GM12872 (cell line): ENCODE results near the gene PCSK4.

Experiments
- TF ChIP-seq, protein P1 (sequence below): IDR thresholded peaks from 3 replicates; pipeline ENCODE4 v1.5.1; 2011; ENCODE audit warnings: low read depth, mild to moderate bottlenecking, low read length, moderate library complexity; ENCODE audit not compliant: insufficient read depth

PCSK4 gene

DNA sequence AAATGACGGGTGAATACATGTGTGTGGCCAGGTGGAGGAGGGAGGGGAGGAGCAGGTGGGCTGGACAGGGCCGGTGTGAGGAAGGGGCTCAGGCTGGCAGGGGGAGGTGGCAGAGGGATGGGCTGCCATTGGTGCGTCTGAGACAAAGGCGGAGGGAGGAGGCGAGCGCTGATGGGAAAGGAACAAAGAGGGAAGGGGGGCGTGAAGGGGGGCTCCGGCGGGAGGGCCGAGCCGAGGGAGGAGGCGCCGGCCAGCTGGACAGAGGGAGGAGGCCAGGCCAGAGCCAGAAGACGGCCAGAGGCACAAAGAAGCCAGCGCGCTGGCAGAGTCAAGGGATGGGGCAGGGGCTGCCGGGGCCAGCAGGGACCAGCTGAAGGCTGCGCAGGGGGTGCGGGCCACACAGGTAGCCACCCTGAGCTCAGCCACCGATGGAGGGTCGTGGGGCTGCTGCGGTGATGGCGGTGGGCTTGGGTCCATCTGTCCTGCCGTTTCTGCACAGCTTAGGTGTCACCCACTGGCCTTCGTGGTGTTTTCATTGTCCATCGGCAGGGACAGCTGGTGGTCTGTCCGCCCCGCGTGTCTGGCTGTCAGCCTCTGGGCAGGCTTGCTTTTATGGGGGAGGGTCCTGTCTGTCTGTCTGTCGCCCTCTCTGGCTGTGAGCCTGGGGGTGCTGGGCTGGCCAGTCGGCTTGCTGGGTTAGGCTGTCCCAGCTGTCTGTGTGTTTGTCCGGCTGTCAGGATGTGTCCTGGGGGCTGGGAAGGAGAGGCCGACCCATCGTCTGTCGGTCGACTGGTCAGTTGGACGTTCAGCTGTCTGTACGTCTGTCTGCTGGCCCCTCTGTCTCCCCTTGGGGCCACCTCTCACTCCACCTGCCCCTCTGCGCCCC, 38.0 kb downstream of the PCSK4 start:
- TF ChIP-seq, protein P1, sequence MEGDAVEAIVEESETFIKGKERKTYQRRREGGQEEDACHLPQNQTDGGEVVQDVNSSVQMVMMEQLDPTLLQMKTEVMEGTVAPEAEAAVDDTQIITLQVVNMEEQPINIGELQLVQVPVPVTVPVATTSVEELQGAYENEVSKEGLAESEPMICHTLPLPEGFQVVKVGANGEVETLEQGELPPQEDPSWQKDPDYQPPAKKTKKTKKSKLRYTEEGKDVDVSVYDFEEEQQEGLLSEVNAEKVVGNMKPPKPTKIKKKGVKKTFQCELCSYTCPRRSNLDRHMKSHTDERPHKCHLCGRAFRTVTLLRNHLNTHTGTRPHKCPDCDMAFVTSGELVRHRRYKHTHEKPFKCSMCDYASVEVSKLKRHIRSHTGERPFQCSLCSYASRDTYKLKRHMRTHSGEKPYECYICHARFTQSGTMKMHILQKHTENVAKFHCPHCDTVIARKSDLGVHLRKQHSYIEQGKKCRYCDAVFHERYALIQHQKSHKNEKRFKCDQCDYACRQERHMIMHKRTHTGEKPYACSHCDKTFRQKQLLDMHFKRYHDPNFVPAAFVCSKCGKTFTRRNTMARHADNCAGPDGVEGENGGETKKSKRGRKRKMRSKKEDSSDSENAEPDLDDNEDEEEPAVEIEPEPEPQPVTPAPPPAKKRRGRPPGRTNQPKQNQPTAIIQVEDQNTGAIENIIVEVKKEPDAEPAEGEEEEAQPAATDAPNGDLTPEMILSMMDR, result no peak

DNA sequence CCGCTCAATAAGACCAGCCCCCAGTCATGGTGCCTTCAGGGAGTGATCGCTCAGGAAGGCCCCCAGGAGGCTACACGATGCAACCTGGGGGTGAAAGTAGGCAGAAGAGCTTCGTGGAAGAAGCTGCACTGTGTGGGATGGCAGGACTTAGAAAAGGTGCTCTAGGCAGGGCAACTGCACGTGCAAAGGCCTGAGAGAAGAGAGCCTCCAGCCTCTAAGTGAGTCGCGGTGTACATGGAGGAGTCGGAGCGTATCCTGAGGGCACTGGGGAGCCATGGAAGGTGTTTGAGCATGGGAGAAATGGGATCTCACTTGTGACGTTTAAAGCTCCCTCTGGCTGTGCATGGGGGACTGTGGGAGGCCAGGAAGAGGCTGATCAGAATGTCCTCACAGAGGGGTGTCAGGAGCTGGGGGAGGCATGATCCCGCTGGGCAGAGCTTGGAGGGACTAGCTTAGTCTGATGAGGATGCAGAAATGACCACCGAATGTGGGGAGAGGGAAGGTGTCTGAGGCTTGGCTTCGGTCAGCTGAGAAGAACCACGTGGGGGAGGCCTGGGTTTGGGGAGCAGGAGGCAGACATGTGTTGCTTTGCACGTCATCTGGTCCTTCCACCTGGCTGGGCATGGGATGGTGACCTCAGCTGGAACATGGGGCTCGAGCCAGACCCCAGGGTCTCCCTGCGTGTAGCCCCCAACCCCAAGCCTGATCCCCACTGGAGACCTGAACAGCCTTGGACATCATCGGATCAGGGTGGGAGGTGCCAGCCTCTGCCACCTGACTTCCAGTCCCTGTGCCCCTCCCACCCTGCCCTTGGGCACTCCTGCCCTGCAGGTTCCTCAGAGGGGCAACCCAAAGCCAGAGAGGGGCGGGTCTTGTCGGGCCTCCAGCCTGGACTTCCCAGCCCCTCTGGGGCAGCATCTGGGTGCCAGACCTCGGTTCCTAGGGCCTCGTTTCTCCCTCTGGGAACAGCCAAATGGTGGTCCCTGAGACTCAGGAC, 39.1 kb downstream of the PCSK4 start:
- TF ChIP-seq, protein P1, result no peak

DNA sequence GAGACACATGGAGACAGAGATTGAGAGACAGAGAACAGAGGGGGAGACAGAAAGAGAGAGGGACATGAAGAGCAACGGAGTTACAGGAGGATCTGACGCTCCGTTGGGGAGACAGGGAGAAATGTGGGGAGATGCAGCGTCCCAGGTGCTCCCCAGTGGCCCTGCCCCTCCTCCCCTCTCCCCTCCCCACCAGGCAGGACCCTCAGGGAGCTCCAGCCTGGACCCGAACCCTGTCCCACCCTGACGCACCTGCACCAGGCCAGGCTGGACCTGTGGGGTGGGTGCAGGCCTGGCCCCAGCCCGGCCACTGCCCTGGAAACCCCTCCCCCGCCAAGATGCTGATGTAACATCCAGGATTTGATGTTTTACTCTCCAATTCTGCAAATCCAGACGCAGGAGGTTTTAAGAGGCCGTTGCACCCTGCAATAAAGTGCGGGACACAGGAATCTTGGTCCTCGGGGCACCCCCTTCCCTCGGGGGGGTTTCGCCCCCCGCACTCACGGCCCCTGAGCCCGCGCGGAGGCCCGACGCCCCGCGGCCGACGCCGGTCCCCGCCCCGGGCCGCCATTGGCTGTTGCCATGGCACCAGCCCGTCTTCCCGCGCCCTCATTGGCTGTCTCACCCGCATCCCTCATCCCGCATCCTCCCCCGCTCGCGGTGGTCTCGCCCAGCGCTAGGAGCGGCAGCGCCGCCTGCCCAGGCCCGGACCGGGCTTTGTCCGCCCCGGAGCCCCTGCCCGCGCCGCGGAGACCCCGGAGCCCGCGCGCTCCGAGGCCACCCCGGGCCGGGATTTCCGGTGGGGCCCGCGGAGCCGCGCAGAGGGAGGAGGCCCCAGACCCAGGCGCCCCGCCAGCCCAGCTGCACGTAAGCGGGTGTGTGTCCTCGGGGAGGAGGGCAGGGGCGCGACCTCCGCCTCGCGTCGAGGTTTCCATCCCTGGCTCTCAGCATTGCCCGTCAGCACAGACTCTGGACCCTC, 40.4 kb downstream of the PCSK4 start, which contains the start of gene APC2:
APC2 (plus strand) TSS at position 655 of the 976 bp plus-strand sequence. CDS start 2,881 bp downstream, outside the sequence.
- TF ChIP-seq, protein P1, result no peak

DNA sequence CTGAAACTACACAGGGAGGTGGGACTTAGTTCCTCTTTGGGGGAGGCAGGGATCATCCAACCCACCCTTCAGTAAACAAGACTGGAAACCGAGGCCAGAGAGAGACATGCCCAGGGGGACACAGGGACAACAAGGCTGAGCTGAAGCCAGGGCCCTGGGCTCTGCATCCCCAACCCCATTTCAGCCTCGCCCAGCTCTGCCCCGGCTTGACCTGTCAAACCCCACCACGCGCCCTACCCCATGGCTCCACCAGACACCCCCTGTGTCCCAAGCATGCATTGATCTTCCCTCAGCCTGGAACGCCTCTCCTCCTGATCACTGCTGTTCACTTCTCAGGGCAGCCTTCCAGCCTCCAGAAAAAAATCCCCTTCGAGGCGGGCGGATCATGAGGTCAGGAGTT, 42.2 kb downstream of the PCSK4 start:
- TF ChIP-seq, protein P1, result no peak

DNA sequence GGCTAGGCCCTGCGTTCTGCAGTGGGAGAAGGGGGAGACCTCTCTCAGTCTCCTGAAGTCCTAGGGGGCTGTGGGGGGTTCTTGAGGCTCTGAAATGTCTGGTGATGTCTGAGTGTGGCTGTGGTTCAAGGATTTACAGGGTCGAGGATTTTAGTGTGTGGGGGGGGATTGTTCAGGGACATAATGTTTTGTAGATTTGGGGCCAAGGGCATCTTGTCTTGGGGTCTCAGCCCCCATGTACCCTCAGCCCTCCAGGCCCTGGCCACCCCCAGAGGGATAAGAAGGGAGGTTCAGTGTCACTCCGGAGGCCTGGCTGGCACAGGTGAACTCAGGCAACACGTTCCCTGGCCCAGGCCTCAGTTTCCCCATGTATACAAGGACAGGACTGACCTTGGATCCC, 42.6 kb downstream of the PCSK4 start:
- TF ChIP-seq, protein P1, result no peak

DNA sequence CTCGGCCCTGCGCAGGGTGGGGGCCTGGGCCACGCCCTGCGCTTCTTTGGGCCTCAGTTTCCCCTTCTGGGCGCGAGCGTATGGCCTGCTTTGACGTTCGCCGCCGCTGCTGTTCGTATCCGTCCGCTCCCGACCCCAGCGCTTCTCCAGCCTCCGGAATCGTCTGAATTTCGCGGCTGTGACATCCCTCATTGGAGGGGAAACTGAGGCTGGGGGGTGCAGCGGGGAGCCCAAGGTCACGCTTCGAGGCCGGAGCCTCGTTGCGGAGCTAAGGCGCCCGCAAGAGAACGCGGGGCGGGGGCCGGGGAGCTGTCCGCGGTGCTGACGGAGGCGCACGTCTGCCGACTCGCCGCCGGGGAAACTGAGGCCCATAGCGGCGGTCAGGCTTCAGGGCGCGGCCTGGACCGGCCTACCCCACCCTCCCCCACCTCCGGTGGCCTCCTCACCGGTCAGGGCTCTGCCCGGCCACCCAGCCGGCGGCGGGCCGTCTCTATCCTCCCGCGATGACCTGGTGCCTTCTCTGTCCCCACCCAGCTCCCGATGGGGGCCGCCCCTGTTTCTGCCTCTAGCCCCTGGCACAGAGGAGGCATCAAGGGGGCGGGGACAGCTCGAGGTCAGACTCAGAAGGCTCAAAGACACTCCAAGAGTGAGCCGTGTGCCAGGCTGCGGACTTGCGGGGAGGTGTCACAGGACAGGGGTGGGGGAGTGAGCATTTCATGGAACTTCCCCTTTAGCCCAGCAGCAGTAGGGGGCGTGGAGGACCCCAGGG, 43.3 kb downstream of the PCSK4 start:
- TF ChIP-seq, protein P1, result no peak
